H1 (cell line): Measurements from ENCODE around the gene CFH. TPM values are rescaled to one million over a fixed set of nuclear protein-coding genes. Genes with fewer than 3 reads are reported as not detected.

Experiments
- CTCF ChIA-PET: fragments of 300-600 bp; sonication (Branson Sonifier 250); formaldehyde crosslinking; loops from one replicate; lab custom pipeline; 2021; ENCODE audit not compliant: partially characterized antibody; lab: Charles Lee
- POLR2A ChIA-PET: fragments of 300-600 bp; sonication (Branson Sonifier 250); formaldehyde crosslinking; loops from one replicate; lab custom pipeline; 2021; ENCODE audit warnings: inconsistent platforms; ENCODE audit not compliant: partially characterized antibody; lab: Charles Lee
- DNase-seq, 2 experiments: peaks; one replicate each; pipeline versions ENCODE4 v3.0.0 to v3.0.0-alpha.2; 2010 to 2022; ENCODE audit warnings: low spot score in 2 of 2, low read depth in 1 of 2, mixed read lengths in 1 of 2
- FAIRE-seq: peaks from 2 replicates; lab custom pipeline; 2011; peaks lifted over from hg19 to GRCh38; lab: Jason Lieb, UNC
- H2AFZ ChIP-seq: 2 replicates; pipeline ENCODE4 v1.8.1; 2012; ENCODE audit warnings: low read length, inconsistent platforms
- H2AK5ac ChIP-seq: 2 replicates; pipeline ENCODE4 v1.6.1; 2013; ENCODE audit warnings: low read depth, low read length
- H2BK120ac ChIP-seq: replicated peaks from 2 replicates; pipeline ENCODE3; 2013; ENCODE audit warnings: low read depth, low read length, inconsistent platforms
- H2BK12ac ChIP-seq: 2 replicates; pipeline ENCODE4 v1.6.1; 2013; ENCODE audit warnings: low read depth, low read length
- H2BK15ac ChIP-seq: 2 replicates; pipeline ENCODE4 v1.6.1; 2013; ENCODE audit warnings: low read length
- H2BK20ac ChIP-seq: 2 replicates; pipeline ENCODE4 v1.6.1; 2013; ENCODE audit warnings: low read length
- H2BK5ac ChIP-seq: 2 replicates; pipeline ENCODE4 v1.6.1; 2013; ENCODE audit warnings: low read depth, low read length
- H3K14ac ChIP-seq: 2 replicates; pipeline ENCODE4 v1.6.1; 2013; ENCODE audit warnings: inconsistent platforms; ENCODE audit not compliant: insufficient read length
- H3K18ac ChIP-seq: 2 replicates; pipeline ENCODE4 v1.6.1; 2013; ENCODE audit warnings: low read length; ENCODE audit errors: extremely low read depth
- H3K23ac ChIP-seq: 2 replicates; pipeline ENCODE4 v1.6.1; 2013; ENCODE audit warnings: inconsistent platforms; ENCODE audit not compliant: insufficient read length
- H3K23me2 ChIP-seq: 2 replicates; pipeline ENCODE4 v1.6.1; 2013; ENCODE audit warnings: low read depth, low read length
- H3K27ac ChIP-seq: 2 replicates; pipeline ENCODE4 v1.6.1; 2011; ENCODE audit warnings: low read depth, low read length, inconsistent platforms
- H3K27me3 ChIP-seq, 4 experiments: replicated peaks in 1 of 4; 1 replicate in 1 of 4; 2 replicates in 3 of 4; pipeline versions ENCODE4 v1.6.1 to v1.8.1; 2011 to 2013; ENCODE audit warnings: low read length in 3 of 4, mild to moderate bottlenecking in 3 of 4, inconsistent platforms in 2 of 4, mixed read lengths in 2 of 4, moderate library complexity in 1 of 4; ENCODE audit not compliant: control insufficient read depth in 3 of 4, insufficient read depth in 3 of 4; ENCODE audit errors: extremely low read depth in 1 of 4
- H3K36me3 ChIP-seq, 4 experiments: 2 replicates each; pipeline versions ENCODE4 v1.6.1 to v1.8.1; 2011 to 2013; ENCODE audit warnings: mild to moderate bottlenecking in 4 of 4, low read length in 3 of 4, moderate library complexity in 2 of 4, control low read depth in 1 of 4, inconsistent platforms in 1 of 4; ENCODE audit not compliant: insufficient read depth in 4 of 4, control insufficient read depth in 2 of 4
- H3K4ac ChIP-seq: replicated peaks from 2 replicates; pipeline ENCODE3; 2013; ENCODE audit warnings: low read length, low read depth, mixed read lengths, inconsistent platforms; ENCODE audit not compliant: insufficient read length
- H3K4me1 ChIP-seq, 4 experiments: replicated peaks in 1 of 4; 1 replicate in 1 of 4; 2 replicates in 3 of 4; pipeline versions ENCODE4 v1.6.1 to v1.8.1; 2011 to 2013; ENCODE audit warnings: low read length in 3 of 4, inconsistent platforms in 2 of 4, mixed read lengths in 1 of 4; ENCODE audit not compliant: insufficient read depth in 4 of 4, control insufficient read depth in 3 of 4
- H3K4me2 ChIP-seq, 2 experiments: 2 replicates each; pipeline versions ENCODE4 v1.6.1 to v1.8.1; 2011 to 2013; ENCODE audit warnings: low read depth in 2 of 2, low read length in 2 of 2, control low read depth in 1 of 2, inconsistent platforms in 1 of 2, mild to moderate bottlenecking in 1 of 2; ENCODE audit not compliant: insufficient read depth in 1 of 2
- H3K4me3 ChIP-seq, 4 experiments: fragments of 200-600, 300-600 bp in 1 of 4; sonication (generic), shearing (Covaris generic), sonication (Bioruptor Twin) in 1 of 4; 2 replicates each; pipeline versions ENCODE4 v1.5.1 to v1.8.1; 2011 to 2016; ENCODE audit warnings: low read length in 4 of 4, low read depth in 3 of 4, control low read depth in 2 of 4, inconsistent platforms in 2 of 4, mild to moderate bottlenecking in 2 of 4, mixed read lengths in 1 of 4, moderate library complexity in 1 of 4; ENCODE audit not compliant: insufficient read depth in 2 of 4; ENCODE audit errors: extremely low read depth in 1 of 4
- H3K56ac ChIP-seq: replicated peaks from 2 replicates; pipeline ENCODE3; 2013; ENCODE audit warnings: low read depth, mild to moderate bottlenecking, mixed read lengths, low read length, inconsistent platforms; ENCODE audit not compliant: insufficient read length
- H3K79me1 ChIP-seq: 2 replicates; pipeline ENCODE4 v1.6.1; 2013; ENCODE audit warnings: low read depth, low read length, control low read depth
- H3K79me2 ChIP-seq, 2 experiments: 2 replicates each; pipeline versions ENCODE4 v1.6.1 to v1.8.1; 2012 to 2013; ENCODE audit warnings: low read length in 2 of 2, mild to moderate bottlenecking in 2 of 2, inconsistent platforms in 1 of 2; ENCODE audit not compliant: insufficient read depth in 2 of 2, control insufficient read depth in 1 of 2
- H3K9ac ChIP-seq, 4 experiments: replicated peaks in 1 of 4; 1 replicate in 1 of 4; 2 replicates in 3 of 4; pipeline versions ENCODE4 v1.6.1 to v1.8.1; 2011 to 2013; ENCODE audit warnings: low read depth in 3 of 4, low read length in 3 of 4, control low read depth in 2 of 4, mild to moderate bottlenecking in 2 of 4, moderate library complexity in 2 of 4, inconsistent platforms in 1 of 4; ENCODE audit errors: extremely low read depth in 1 of 4
- H3K9me3 ChIP-seq, 2 experiments: 2 replicates each; pipeline versions ENCODE4 v1.6.1 to v1.8.1; 2012 to 2013; ENCODE audit warnings: mild to moderate bottlenecking in 2 of 2, moderate library complexity in 2 of 2, control low read depth in 1 of 2, inconsistent platforms in 1 of 2, low read depth in 1 of 2, low read length in 1 of 2, mixed read lengths in 1 of 2; ENCODE audit not compliant: insufficient read depth in 2 of 2
- H4K20me1 ChIP-seq, 2 experiments: replicated peaks in 1 of 2; 2 replicates each; pipeline versions ENCODE3 to v1.8.1; 2011 to 2013; ENCODE audit warnings: inconsistent platforms in 2 of 2, low read length in 2 of 2, mild to moderate bottlenecking in 1 of 2; ENCODE audit not compliant: insufficient read depth in 2 of 2, control insufficient read depth in 1 of 2
- H4K5ac ChIP-seq: 2 replicates; pipeline ENCODE4 v1.6.1; 2013; ENCODE audit warnings: low read length, low read depth, mixed read lengths, inconsistent platforms; ENCODE audit not compliant: insufficient read length
- H4K8ac ChIP-seq: 2 replicates; pipeline ENCODE4 v1.8.0; 2013; ENCODE audit warnings: mild to moderate bottlenecking, moderate library complexity, low read length, inconsistent platforms; ENCODE audit not compliant: insufficient read depth; ENCODE audit errors: extremely low read depth
- H4K91ac ChIP-seq: replicated peaks from 2 replicates; pipeline ENCODE3; 2013; ENCODE audit warnings: low read length, mixed read lengths, inconsistent platforms; ENCODE audit not compliant: insufficient read length
- EP300 ChIP-seq, 2 experiments: IDR thresholded peaks; 1 replicate in 1 of 2; 2 replicates in 1 of 2; pipeline ENCODE4 v1.6.1; 2011 to 2012; ENCODE audit warnings: low read depth in 2 of 2, low read length in 2 of 2, mild to moderate bottlenecking in 2 of 2, borderline replicate concordance in 1 of 2, inconsistent platforms in 1 of 2, moderate library complexity in 1 of 2
- JUN ChIP-seq: IDR thresholded peaks from 2 replicates; pipeline ENCODE4 v1.6.1; 2011; ENCODE audit warnings: low read depth, mild to moderate bottlenecking, improper control_type of control experiment, low read length
- WGBS, 2 experiments: shearing (Covaris generic) in 1 of 2; methylation state at CpG; one replicate each; pipeline versions ENCODE4 v1.1.6 to v1.1.7; 2013 to 2015; ENCODE audit warnings: low lambda C conversion rate in 2 of 2, mixed read lengths in 2 of 2, inconsistent platforms in 1 of 2, low coverage in 1 of 2, missing lambda C conversion rate in 1 of 2; ENCODE audit not compliant: insufficient replicate concordance in 2 of 2, insufficient coverage in 1 of 2, insufficient read length in 1 of 2; ENCODE audit errors: extremely low coverage in 1 of 2, missing lambda C conversion rate in 1 of 2; 5-methylcytosine and 5-hydroxymethylcytosine counted together
- polyA plus RNA-seq, 7 experiments: library from polyadenylated mRNA; depleted of rRNA in 3 of 7; stranded (reverse) in 5 of 7; unstranded in 2 of 7; fragments of >200 nt in 5 of 7; fragments of 200-250 nt in 2 of 7; gene quantifications; 1 replicate in 5 of 7; 2 replicates in 1 of 7; 4 replicates in 1 of 7; pipeline versions ENCODE4 v1.2.1 to v1.2.3, GENCODE V29; 2011 to 2013; ENCODE audit warnings: missing spikeins in 2 of 7, mixed read lengths in 2 of 7
- total RNA-seq: library from RNA; stranded (reverse); fragmentation: NEBNext Ultra II Directional; extraction: Animal tissue kit (Norgen Biotek cat#: 25700); gene quantifications from 2 replicates; pipeline ENCODE4 v1.2.1, GENCODE V29; 2021

Gene CFH
- total and polyA plus RNA-seq, 2 of the 8 experiments (the other 6 are each of a cell fraction or from before 2014, with no cell fraction given) = not detected

DNA sequence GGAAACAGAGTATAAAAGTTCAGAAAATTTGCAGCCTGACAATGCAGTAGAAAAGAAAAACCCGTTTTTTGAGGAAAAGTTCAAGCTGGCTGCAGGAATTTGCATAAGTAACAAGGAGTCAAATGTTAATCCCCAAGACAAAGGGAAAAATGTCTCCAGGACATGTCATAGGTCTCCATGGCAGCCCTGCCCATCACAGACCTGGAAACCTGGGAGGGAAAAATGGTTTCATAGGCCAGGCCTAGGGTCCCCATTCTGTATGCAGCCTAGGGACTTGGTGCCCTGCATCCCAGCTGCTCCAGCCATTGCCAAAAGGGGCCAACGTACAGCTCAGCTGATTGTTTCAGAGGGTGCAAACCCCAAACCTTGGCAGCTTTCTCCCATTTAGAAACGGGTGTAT is 40.0 kb upstream of the CFH start:
- H3K56ac ChIP-seq = no peak overlapping the region
- H2BK120ac ChIP-seq = no peak overlapping the region
- H2AFZ ChIP-seq = 0 out of 2 replicates have a peak overlapping the region, but pooled peaks have one; percentile 56
- no peaks in the 10 kb centered on the region for H3K36me3 ChIP-seq
- H2BK20ac ChIP-seq = no peak overlapping the region
- no peaks in the 10 kb centered on the region for H3K27me3 ChIP-seq
- H2AK5ac ChIP-seq = no peak overlapping the region
- H2BK12ac ChIP-seq = no peak overlapping the region
- no peak overlapping the region for H3K23ac ChIP-seq
- H3K4ac ChIP-seq = no peak overlapping the region
- no peak overlapping the region for H3K27ac ChIP-seq
- no peak overlapping the region for H3K14ac ChIP-seq
- ChIA-PET POLR2A (no interaction called here), CTCF (no interaction called here)
- H4K8ac ChIP-seq = no peak overlapping the region
- TF ChIP-seq EP300 (IDR thresholded peaks at IDR 0.05; ENCODE audit: borderline replicate concordance in 1 of 2, low read depth in 2 of 2, low read length in 2 of 2) = no peak
- no peak for TF ChIP-seq JUN
- peaks cover 6% of the 10 kb centered on the region; the same call in 1 of the 2 replicates for H3K23me2 ChIP-seq
- no peak for FAIRE-seq
- peaks cover 0 to 10% (median 6%) of the 10 kb centered on the region in 4 experiments; a peak in 4 of 7 replicates for H3K4me1 ChIP-seq
- H3K4me3 ChIP-seq = no peak overlapping the region
- H3K18ac ChIP-seq = no peak overlapping the region
- WGBS, 2 experiments = 63% methylated on average over 3 of the region's 3 CpGs; no CpG with 5 or more reads in 1 of the 2 experiments
- H3K9ac ChIP-seq = no peak overlapping the region
- H3K9me3 ChIP-seq = no peaks in the 10 kb centered on the region
- H4K91ac ChIP-seq = no peak overlapping the region
- H2BK15ac ChIP-seq = no peak overlapping the region
- DNase-seq = no peak
- H2BK5ac ChIP-seq = no peak overlapping the region
- no peak overlapping the region for H4K5ac ChIP-seq
- H3K79me2 ChIP-seq = peaks cover 0 to 10% of the 10 kb centered on the region in 2 experiments; a peak in 3 of 4 replicates
- H3K79me1 ChIP-seq = no peaks in the 10 kb centered on the region
- no peaks in the 10 kb centered on the region for H4K20me1 ChIP-seq
- no peak overlapping the region for H3K4me2 ChIP-seq
